HG03378 (cell line): ENCODE results near the gene PLCXD3.

Experiments used
- ATAC-seq: cut with Tn5 transposase; IDR thresholded peaks from one replicate; pipeline ENCODE4 v1.9.1; 2021; ENCODE audit warnings: mild to moderate bottlenecking, moderate library complexity; ENCODE audit not compliant: unreplicated experiment

Gene PLCXD3

DNA sequence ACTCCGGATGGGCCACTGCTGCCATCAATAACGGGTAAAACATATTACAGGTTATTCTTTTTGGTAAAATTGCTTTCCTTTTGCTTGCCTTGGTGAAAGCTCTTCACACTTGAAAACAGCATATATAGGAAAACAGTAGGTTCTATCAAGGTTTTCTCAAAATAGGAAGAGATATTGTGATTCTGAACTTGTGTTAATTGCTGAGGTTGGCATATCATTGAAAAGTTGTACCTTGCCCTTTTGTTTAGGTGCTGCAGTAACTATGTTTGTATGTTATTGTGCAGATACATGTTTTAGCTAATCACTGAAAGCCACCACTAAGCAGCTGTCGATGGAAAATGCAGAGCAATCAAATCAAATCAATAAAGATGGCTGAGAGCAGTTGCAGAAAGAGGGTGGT is 219.1 kb downstream of the PLCXD3 start:
- ATAC-seq = no peak

DNA sequence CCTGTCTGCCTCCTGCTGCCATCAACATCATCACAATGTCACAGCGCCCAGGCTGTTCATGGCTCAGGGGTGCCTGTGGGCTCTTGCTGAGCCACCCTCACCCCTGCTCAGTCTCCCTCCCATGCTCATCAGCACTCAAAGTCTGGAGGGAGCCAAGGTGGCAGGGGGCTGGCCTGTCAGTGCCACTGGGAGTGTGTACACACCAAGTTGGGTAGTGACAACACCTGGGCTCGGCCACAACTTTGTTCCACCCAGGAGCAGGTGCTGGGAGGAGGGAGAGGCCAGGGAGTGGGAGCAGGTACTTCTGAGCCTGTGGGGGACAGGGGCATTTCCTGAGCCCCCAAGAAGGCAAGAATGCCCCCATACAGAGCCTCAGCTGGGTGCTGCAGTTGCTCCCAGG is 219.6 kb downstream of the PLCXD3 start:
- ATAC-seq = no peak

DNA sequence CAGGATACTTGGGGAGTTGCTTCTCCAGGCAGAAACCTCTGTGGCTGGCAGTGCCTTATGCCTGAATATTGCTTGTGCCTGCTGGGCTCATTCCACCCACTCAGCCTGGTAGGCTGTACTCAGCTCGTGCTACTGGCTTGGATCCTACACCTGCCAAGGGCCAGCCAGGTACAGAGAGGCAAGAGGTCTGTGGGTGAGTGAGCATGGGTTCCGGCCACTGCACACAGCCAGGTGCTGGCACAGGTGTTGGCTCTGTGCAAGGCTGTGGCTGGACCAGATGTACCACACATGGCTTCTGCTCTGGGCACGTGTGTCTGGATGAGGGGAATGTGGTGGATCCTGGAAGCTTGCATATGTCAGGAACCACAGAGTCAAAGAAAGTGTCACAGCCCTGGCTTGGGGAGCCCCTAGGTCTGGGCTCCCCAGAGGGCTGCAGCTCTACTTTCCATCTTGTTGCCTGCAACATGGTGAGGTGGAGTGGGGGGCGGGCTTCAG is 220.4 kb downstream of the PLCXD3 start:
- ATAC-seq = no peak

DNA sequence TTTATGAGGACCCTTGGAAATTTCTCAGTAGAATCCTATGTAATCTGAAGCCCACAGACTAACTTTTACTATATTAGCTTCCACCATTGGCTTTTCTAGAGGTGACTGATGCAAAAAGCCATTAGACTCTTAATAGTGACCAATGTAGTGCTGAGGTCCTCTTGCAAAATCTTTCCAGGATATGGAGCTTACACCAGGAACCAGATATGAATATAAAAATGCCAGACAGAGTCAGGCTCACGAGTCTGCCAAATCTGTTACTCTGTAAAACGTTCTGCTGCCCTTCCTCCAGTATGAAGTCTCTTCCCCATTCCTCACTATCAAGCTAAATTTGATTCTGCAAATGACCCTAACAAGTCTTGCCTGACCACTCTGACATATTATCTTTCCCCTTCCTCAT is 223.7 kb downstream of the PLCXD3 start:
- ATAC-seq = no peak

DNA sequence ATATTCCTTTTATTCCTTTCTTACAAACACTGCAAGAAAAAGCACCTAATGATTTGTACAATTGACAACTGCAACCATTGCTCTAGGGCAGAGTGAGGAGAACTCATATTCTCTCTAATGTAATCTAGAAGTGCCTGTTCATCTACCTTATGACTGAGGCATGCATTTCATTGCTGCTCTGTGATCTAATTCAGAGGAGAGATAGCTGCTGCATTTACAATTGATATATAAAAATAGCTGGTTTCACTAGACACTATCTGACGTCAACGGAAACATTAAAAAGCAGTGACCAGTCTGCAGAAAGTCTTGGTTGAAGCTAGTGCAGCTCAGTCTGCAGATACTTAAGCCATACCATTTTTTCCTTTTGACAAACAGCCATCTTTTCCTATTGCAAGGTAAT is 224.2 kb downstream of the PLCXD3 start:
- ATAC-seq = no peak

DNA sequence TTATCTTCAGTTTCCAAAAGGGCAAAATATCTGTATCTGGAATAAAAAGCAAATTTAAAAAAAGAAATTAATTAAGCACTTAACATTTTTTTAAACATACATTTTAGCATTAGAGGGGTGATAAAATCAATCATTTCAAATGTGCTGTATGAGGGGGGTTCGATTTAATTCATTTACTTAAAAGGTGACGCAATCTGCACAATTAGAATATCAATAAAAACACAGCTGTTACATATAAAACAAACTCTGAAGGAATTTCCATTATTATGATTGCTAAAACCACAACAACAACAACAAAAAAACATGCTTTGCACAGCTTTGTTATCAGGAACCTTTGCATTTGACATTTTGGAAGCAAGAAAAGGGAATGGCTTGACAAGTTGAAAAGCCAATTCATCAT is 225.5 kb downstream of the PLCXD3 start:
- ATAC-seq = no peak

DNA sequence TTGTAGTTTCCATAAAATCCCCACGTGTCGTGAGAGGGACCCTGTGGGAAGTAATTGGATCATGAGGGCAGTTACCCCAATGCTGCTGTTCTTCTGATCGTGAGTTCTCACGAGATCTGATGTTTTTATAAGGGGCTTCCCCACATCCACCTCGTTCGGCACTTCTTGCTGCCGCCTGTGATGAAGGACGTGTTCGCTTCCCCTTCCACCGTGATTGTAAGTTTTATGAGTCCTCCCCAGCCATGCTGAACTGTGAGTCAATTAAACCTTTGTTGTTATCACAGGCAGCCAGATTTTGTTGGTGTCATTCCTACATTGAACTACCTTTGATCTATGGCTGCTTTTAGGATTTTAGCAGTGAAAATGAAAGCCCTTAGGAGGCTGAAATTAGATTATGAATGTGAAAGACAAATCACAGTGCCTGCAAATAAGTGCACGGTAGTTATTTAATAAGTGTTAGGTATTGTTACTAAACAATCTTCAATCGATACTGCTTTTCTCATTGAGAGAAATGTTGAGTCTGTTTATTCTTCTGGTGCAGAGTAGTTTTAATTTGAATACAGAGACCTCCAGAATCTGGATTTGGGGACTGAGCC is 229.1 kb downstream of the PLCXD3 start:
- peak; percentile 44 for ATAC-seq

DNA sequence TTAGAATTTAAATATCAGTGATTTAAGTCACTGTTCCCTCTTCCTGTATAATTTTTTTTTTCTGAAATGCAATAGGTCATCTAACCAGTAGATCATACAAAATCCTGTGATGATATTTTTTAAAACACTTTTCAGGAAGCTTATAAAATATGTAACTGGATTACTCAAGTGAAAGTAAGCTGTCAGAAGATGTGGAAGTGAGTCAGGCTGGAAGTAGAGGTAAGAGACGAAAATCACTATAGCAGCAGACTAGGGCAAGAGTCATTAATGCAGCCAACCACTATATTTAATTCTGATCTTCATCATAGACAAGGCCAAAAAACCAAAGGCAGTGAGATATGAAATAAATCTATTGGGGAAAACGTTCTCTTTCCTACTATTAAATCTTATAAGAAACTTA is 231.4 kb downstream of the PLCXD3 start:
- ATAC-seq = no peak

DNA sequence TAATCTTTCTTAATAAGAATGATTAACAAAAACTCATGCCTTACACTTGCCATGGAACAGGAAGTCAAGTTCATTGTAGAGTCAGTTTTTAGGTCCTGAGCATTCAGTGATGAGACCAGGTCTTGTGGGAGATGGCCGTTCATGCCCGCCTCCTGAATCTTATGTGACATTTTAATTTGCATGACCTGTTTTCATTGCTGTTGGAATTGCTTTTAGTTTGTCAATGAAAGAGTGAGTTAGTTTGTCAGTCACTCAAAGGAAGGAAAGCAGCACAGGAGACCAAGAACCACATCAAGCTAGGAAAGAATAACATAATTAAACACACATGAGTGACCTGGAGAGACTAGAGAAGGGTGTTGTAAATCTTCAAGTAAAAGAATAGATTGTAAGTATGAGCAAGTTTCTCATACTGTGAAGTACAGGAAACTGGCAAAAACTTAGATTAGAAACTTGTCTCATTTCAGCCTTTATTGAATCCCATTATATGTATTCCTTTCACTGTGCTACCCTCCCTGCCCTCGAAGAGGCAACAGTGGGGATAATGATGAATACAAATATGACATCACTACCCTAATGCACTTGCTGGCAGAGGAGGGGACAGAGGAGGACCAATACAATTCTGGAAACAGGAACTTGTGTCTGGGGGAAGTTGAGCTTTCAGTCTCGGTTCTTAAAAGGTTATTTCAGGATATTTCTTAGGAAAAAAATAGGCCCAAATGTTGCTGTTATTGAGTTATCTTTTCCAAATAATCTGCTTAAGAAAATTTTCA is 232.7 kb downstream of the PLCXD3 start:
- no peak for ATAC-seq

DNA sequence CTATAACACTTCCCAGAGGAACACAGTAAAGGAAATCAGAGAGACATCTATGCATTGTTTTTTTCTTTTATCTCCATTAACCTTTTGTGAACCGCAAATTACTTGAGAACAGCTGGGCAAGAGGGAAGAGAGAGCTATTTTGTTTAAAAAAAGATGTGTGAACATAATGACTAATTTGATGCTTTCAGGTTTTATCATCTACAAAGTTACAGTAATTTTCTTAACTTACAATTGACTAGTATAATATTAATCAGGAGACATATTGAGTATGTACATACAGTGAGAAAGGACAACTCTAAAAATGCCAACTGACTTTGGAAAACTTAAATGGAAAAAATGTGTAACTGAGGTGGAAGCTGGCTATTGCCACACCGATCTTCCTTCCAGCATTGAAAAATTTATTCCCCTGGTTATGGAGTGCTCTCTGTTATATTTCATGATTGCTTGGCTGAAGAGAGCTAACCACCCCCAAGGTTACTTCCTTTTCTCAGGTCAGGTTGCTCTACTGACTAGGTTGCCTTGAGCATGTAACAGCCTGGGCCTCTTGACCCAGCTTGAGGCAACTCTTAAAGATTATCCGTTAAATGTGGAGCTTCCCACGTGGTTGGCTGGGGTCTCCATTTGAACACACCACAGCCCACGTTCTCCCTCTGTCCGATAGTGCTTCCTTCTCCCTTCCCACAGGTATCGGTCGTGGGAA is 234.4 kb downstream of the PLCXD3 start:
- peak; percentile 70 for ATAC-seq

DNA sequence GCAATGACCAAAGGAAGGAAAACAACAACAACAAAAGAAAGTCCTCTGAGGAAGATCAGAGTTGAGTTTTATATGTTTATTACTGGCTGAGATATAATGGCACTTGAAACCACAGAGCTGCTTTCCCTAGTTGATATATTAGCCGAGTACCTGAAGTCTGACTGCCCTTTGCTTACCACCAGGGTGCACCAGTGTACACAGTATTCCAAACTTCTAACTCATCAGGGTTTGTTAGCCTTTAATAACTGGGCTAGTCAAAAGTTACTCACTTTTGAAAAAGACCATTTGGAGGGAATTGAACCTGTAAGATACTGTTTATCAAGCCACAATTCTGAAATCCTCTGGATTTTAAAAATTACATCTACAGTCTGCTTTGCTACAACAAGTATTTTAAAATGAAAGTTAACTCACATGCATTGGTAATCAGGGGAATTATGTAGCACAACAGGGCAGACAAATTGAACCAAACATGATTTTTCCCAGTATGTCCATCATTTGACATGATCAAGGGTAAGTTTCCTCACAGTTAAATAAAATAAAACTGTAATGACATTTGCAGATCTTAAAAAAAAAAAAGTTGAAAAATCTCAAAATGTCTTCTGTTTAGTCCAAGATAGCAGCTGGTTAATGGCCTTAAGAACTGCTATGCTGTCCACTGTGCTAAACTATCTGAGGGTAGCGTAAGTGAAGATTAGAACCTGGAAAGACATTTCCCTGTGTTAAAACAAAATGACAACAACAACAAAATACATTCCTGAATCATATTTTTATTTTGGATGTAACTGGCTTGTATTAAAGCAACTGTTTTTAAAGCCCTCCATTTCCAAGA is 239.8 kb downstream of the PLCXD3 start:
- ATAC-seq = peak; percentile 91

DNA sequence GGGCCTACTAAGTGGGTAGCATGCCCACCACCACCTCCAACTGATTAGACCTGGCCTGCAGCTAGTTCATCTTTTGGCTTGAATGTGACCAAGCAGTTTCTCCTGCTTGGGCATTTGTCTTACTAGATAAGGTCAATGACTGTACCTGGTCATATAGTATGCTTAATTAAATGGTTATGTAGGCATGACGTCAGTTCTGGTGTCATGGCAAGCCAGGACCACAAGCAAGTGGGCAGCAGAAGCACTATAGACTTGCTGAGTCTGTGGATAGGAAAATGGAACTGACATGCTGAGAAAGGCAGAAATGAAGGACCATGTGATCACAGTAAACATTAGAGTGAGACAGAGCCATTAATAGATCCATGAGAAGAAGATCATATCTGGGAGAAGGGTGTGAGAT is 241.5 kb downstream of the PLCXD3 start:
- ATAC-seq = no peak

DNA sequence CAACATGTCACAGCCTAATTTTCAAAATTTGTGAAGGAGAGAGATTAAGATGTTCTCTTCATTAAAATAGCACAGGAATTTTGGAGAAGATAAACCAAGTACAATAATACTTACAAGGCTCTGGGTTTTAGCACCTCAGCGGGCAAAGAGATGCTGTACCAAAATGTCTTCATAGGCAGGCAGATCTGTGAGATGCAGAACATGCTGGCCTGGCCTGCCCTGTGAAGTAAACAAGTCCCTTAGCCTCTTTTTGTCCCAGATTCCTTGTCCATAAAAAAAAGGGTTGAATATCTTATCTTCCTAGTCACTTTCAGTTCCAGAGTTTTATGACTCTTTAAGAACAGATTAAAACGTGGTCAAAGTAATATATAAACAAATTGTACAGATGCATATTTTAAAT is 244.0 kb downstream of the PLCXD3 start:
- ATAC-seq = no peak

DNA sequence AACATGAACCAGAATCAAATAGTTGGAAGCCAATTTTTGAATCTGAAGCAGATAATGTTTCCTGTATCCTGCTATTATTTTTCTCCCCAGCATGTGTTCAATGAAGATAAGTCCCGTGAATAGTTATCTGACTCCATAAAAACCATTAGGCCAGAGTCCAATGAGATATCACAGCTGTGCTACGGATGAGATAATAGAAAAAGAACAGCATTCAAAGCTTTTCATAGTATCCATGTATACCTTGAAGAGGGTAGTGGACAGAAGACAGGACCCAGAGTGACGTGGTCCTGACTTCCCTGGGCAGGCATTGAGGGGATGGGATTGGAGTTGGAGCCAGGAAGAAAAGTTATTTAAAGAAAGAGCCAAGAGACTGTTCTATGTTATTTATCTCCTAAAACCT is 246.4 kb downstream of the PLCXD3 start:
- no peak for ATAC-seq

DNA sequence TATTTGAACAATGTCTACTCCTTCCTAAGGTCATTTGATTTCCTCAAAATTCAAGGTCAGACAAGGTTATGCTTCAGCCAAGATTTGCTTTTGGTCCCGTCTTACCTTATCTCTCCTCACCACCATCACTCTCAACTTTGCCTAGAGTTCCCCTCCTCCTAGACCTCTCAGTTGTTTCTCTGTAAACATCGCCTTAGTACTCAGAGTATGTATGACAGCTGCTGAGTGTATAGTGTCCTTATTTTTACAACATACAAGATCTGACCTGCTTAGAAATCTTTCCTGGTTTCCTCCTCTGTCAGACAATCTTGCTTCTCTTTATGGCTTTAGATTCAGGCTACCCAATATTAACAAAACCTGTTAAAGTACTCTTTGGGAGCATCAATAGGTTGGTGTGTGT is 247.1 kb downstream of the PLCXD3 start:
- no peak for ATAC-seq
